K562 (cell line): Measurements from ENCODE around the gene ARFGEF2. TPM values are rescaled to one million over a fixed set of nuclear protein-coding genes. Genes with fewer than 3 reads are reported as not detected.
A peak's percentile ranks its signal among the peaks of the same experiment; 100 is the strongest.

ENCODE experiments used
- ASH1L ChIP-seq: fragments of 450-650 bp; IDR thresholded peaks from 2 replicates; pipeline ENCODE4 v1.6.1; 2018; ENCODE audit warnings: borderline replicate concordance, mild to moderate bottlenecking, low read depth; ENCODE audit not compliant: partially characterized antibody
- BCOR ChIP-seq: fragments of 450-650 bp; IDR thresholded peaks from 2 replicates; pipeline ENCODE4 v1.6.1; 2016
- MED1 ChIP-seq: sonication (generic); formaldehyde crosslinking; IDR thresholded peaks from 2 replicates; pipeline ENCODE4 v1.8.1; 2023; ENCODE audit warnings: missing genetic modification reagents, borderline replicate concordance
- SAFB2 ChIP-seq: fragments of 200-400 bp; formaldehyde crosslinking; IDR thresholded peaks from 2 replicates; pipeline ENCODE4 v1.6.1; 2018; ENCODE audit warnings: borderline replicate concordance, low read length, low read depth, moderate library complexity; ENCODE audit not compliant: severe bottlenecking
- polyA plus RNA-seq, 8 experiments: library from polyadenylated mRNA; depleted of rRNA in 4 of 8; stranded (reverse) in 5 of 8; unstranded in 3 of 8; fragments of >200 nt; fragmentation: Nextera tagmentation in 2 of 8; fragmentation: Illumina TruSeq in 1 of 8; extraction: Ambion mirVana in 2 of 8; extraction: Trizol in 1 of 8; gene quantifications; 2 replicates each; pipeline versions ENCODE4 v1.2.1 to v1.2.3, GENCODE V29; 2011 to 2014; ENCODE audit warnings: inconsistent platforms in 1 of 8, missing spikeins in 1 of 8
- total RNA-seq, 7 experiments: library from RNA; depleted of rRNA in 6 of 7; stranded (reverse); fragments of >200 nt in 6 of 7; fragmentation: Illumina TruSeq in 2 of 7; extraction: Trizol in 2 of 7; gene quantifications; 2 replicates each; pipeline versions ENCODE4 v1.2.1 to v1.2.3, GENCODE V29; 2011 to 2021; ENCODE audit warnings: low replicate concordance in 1 of 7
- TF ChIP-seq, protein P1 (sequence below): fragments of 200-800 bp; sonication (Bioruptor generic); IDR thresholded peaks from 2 replicates; pipeline ENCODE4 v1.6.1; 2016; ENCODE audit warnings: missing genetic modification characterization, missing compliant biosample characterization
- TF ChIP-seq, protein P2 (sequence below), 2 experiments: fragments of 450-650 bp in 1 of 2; IDR thresholded peaks; 2 replicates each; pipeline ENCODE4 v1.6.1; 2011 to 2017; ENCODE audit warnings: low read depth in 2 of 2, antibody characterized with exemption in 1 of 2, borderline replicate concordance in 1 of 2, low read length in 1 of 2, mild to moderate bottlenecking in 1 of 2, mixed read lengths in 1 of 2; ENCODE audit not compliant: control insufficient read depth in 1 of 2
- TF ChIP-seq, protein P3 (sequence below), 2 experiments: IDR thresholded peaks; 2 replicates each; pipeline ENCODE4 v1.6.1; 2012; ENCODE audit warnings: improper control_type of control experiment in 2 of 2, low read depth in 2 of 2, low read length in 2 of 2, borderline replicate concordance in 1 of 2
- TF ChIP-seq, protein P4 (sequence below): sonication (generic); formaldehyde crosslinking; IDR thresholded peaks from 2 replicates; pipeline ENCODE4 v1.8.0; 2022; ENCODE audit warnings: mild to moderate bottlenecking, missing genetic modification reagents

The ARFGEF2 gene
- total and polyA plus RNA-seq, 9 of the 15 experiments (the other 6 are each of a cell fraction or from before 2014, with no cell fraction given), result 4.2 to 18.8 (median 13.7) TPM

GRCh38 chr20:48921883-48922820 lies 641 bp downstream of the ARFGEF2 start (continued):
- TF ChIP-seq, protein P1, sequence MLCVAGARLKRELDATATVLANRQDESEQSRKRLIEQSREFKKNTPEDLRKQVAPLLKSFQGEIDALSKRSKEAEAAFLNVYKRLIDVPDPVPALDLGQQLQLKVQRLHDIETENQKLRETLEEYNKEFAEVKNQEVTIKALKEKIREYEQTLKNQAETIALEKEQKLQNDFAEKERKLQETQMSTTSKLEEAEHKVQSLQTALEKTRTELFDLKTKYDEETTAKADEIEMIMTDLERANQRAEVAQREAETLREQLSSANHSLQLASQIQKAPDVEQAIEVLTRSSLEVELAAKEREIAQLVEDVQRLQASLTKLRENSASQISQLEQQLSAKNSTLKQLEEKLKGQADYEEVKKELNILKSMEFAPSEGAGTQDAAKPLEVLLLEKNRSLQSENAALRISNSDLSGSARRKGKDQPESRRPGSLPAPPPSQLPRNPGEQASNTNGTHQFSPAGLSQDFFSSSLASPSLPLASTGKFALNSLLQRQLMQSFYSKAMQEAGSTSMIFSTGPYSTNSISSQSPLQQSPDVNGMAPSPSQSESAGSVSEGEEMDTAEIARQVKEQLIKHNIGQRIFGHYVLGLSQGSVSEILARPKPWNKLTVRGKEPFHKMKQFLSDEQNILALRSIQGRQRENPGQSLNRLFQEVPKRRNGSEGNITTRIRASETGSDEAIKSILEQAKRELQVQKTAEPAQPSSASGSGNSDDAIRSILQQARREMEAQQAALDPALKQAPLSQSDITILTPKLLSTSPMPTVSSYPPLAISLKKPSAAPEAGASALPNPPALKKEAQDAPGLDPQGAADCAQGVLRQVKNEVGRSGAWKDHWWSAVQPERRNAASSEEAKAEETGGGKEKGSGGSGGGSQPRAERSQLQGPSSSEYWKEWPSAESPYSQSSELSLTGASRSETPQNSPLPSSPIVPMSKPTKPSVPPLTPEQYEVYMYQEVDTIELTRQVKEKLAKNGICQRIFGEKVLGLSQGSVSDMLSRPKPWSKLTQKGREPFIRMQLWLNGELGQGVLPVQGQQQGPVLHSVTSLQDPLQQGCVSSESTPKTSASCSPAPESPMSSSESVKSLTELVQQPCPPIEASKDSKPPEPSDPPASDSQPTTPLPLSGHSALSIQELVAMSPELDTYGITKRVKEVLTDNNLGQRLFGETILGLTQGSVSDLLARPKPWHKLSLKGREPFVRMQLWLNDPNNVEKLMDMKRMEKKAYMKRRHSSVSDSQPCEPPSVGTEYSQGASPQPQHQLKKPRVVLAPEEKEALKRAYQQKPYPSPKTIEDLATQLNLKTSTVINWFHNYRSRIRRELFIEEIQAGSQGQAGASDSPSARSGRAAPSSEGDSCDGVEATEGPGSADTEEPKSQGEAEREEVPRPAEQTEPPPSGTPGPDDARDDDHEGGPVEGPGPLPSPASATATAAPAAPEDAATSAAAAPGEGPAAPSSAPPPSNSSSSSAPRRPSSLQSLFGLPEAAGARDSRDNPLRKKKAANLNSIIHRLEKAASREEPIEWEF (CRISPR knock-in tag), result no peak
- TF ChIP-seq, protein P2, sequence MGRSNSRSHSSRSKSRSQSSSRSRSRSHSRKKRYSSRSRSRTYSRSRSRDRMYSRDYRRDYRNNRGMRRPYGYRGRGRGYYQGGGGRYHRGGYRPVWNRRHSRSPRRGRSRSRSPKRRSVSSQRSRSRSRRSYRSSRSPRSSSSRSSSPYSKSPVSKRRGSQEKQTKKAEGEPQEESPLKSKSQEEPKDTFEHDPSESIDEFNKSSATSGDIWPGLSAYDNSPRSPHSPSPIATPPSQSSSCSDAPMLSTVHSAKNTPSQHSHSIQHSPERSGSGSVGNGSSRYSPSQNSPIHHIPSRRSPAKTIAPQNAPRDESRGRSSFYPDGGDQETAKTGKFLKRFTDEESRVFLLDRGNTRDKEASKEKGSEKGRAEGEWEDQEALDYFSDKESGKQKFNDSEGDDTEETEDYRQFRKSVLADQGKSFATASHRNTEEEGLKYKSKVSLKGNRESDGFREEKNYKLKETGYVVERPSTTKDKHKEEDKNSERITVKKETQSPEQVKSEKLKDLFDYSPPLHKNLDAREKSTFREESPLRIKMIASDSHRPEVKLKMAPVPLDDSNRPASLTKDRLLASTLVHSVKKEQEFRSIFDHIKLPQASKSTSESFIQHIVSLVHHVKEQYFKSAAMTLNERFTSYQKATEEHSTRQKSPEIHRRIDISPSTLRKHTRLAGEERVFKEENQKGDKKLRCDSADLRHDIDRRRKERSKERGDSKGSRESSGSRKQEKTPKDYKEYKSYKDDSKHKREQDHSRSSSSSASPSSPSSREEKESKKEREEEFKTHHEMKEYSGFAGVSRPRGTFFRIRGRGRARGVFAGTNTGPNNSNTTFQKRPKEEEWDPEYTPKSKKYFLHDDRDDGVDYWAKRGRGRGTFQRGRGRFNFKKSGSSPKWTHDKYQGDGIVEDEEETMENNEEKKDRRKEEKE (IDR thresholded peaks at IDR 0.05; ENCODE audit: borderline replicate concordance in 1 of 2, control insufficient read depth in 1 of 2, low read depth in 2 of 2, low read length in 1 of 2), result no peak
- TF ChIP-seq SAFB2, result no peak
- no peak for TF ChIP-seq ASH1L
- no peak for TF ChIP-seq MED1
- TF ChIP-seq, protein P3, sequence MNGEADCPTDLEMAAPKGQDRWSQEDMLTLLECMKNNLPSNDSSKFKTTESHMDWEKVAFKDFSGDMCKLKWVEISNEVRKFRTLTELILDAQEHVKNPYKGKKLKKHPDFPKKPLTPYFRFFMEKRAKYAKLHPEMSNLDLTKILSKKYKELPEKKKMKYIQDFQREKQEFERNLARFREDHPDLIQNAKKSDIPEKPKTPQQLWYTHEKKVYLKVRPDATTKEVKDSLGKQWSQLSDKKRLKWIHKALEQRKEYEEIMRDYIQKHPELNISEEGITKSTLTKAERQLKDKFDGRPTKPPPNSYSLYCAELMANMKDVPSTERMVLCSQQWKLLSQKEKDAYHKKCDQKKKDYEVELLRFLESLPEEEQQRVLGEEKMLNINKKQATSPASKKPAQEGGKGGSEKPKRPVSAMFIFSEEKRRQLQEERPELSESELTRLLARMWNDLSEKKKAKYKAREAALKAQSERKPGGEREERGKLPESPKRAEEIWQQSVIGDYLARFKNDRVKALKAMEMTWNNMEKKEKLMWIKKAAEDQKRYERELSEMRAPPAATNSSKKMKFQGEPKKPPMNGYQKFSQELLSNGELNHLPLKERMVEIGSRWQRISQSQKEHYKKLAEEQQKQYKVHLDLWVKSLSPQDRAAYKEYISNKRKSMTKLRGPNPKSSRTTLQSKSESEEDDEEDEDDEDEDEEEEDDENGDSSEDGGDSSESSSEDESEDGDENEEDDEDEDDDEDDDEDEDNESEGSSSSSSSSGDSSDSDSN (IDR thresholded peaks at IDR 0.05; ENCODE audit: borderline replicate concordance in 1 of 2, low read depth in 2 of 2, low read length in 2 of 2), result peak; percentile 89 to 94; a peak in 3 of 4 replicates
- TF ChIP-seq BCOR, result no peak
- TF ChIP-seq, protein P4, sequence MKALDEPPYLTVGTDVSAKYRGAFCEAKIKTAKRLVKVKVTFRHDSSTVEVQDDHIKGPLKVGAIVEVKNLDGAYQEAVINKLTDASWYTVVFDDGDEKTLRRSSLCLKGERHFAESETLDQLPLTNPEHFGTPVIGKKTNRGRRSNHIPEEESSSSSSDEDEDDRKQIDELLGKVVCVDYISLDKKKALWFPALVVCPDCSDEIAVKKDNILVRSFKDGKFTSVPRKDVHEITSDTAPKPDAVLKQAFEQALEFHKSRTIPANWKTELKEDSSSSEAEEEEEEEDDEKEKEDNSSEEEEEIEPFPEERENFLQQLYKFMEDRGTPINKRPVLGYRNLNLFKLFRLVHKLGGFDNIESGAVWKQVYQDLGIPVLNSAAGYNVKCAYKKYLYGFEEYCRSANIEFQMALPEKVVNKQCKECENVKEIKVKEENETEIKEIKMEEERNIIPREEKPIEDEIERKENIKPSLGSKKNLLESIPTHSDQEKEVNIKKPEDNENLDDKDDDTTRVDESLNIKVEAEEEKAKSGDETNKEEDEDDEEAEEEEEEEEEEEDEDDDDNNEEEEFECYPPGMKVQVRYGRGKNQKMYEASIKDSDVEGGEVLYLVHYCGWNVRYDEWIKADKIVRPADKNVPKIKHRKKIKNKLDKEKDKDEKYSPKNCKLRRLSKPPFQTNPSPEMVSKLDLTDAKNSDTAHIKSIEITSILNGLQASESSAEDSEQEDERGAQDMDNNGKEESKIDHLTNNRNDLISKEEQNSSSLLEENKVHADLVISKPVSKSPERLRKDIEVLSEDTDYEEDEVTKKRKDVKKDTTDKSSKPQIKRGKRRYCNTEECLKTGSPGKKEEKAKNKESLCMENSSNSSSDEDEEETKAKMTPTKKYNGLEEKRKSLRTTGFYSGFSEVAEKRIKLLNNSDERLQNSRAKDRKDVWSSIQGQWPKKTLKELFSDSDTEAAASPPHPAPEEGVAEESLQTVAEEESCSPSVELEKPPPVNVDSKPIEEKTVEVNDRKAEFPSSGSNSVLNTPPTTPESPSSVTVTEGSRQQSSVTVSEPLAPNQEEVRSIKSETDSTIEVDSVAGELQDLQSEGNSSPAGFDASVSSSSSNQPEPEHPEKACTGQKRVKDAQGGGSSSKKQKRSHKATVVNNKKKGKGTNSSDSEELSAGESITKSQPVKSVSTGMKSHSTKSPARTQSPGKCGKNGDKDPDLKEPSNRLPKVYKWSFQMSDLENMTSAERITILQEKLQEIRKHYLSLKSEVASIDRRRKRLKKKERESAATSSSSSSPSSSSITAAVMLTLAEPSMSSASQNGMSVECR (CRISPR knock-in tag), result peak; percentile 13; the same call in 1 of the 2 replicates
